Osteoblast (primary cell): ENCODE measurements around the gene CEP152. TPM values are rescaled to one million over a fixed set of nuclear protein-coding genes. Genes with fewer than 3 reads are reported as not detected.

Experiments
- DNase-seq: peaks from one replicate; pipeline ENCODE4 v3.0.0; 2011; ENCODE audit warnings: low spot score, mixed read lengths; ENCODE audit not compliant: insufficient read length; ENCODE audit errors: missing footprints
- H2AFZ ChIP-seq: 2 replicates; pipeline ENCODE4 v1.6.0; 2011; ENCODE audit warnings: mild to moderate bottlenecking, low read length
- H3K27ac ChIP-seq: 2 replicates; pipeline ENCODE4 v1.5.1; 2011; ENCODE audit warnings: mild to moderate bottlenecking, low read depth, low read length, moderate library complexity
- H3K27me3 ChIP-seq: 2 replicates; pipeline ENCODE4 v1.6.0; 2012; ENCODE audit warnings: mild to moderate bottlenecking, control low read depth, inconsistent platforms, low read length, moderate library complexity; ENCODE audit not compliant: insufficient read depth
- H3K36me3 ChIP-seq: 2 replicates; pipeline ENCODE4 v1.5.1; 2011; ENCODE audit warnings: mild to moderate bottlenecking, low read length, control low read depth, moderate library complexity; ENCODE audit not compliant: insufficient read depth
- H3K4me1 ChIP-seq: 2 replicates; pipeline ENCODE4 v1.5.1; 2011; ENCODE audit warnings: mild to moderate bottlenecking, low read length, control low read depth, moderate library complexity; ENCODE audit not compliant: insufficient read depth
- H3K4me2 ChIP-seq: 2 replicates; pipeline ENCODE4 v1.6.0; 2011; ENCODE audit warnings: mild to moderate bottlenecking, low read length; ENCODE audit not compliant: insufficient read depth
- H3K4me3 ChIP-seq: fragments of 200-600 bp; sonication (generic); 3 replicates; pipeline ENCODE4 v1.5.1; 2012; ENCODE audit warnings: mild to moderate bottlenecking, low read length, inconsistent platforms; ENCODE audit not compliant: insufficient read depth
- H3K79me2 ChIP-seq: 2 replicates; pipeline ENCODE4 v1.6.0; 2012; ENCODE audit warnings: mild to moderate bottlenecking, low read length, control low read depth, inconsistent platforms; ENCODE audit not compliant: insufficient read depth
- H3K9me3 ChIP-seq: 2 replicates; pipeline ENCODE4 v1.5.1; 2011; ENCODE audit warnings: low read depth, low read length, control low read depth
- H4K20me1 ChIP-seq: 2 replicates; pipeline ENCODE4 v1.6.0; 2012; ENCODE audit warnings: mild to moderate bottlenecking, low read length, control low read depth; ENCODE audit not compliant: insufficient read depth
- CTCF ChIP-seq: IDR thresholded peaks from 2 replicates; pipeline ENCODE4 v1.5.1; 2011; ENCODE audit warnings: mild to moderate bottlenecking, low read depth, low read length, moderate library complexity; ENCODE audit errors: extremely low read depth
- total RNA-seq: library from RNA; depleted of rRNA; stranded (reverse); fragments of >200 nt; gene quantifications from 2 replicates; pipeline ENCODE4 v1.2.3, GENCODE V29; 2012

The CEP152 gene
- total RNA-seq, 1 donor: 4.3 TPM

GRCh38 chr15:48832648-48833047 lies 21.8 kb upstream of the CEP152 start:
- Histone ChIP-seq H3K27me3 (no peaks in the 10 kb centered on the region), H2AFZ (no peak overlapping the region), H3K4me1 (no peaks in the 10 kb centered on the region), H3K36me3 (no peaks in the 10 kb centered on the region), H3K4me3 (no peak overlapping the region), H3K79me2 (no peaks in the 10 kb centered on the region), H3K9me3 (no peaks in the 10 kb centered on the region), H3K27ac (no peak overlapping the region), H4K20me1 (no peaks in the 10 kb centered on the region), H3K4me2 (no peak overlapping the region)
- TF ChIP-seq CTCF: no peak
- DNase-seq: no peak

- DNase-seq: no peak
- no peak for TF ChIP-seq CTCF
- no peak overlapping the region for H3K27ac ChIP-seq
- H2AFZ ChIP-seq: no peak overlapping the region
- no peaks in the 10 kb centered on the region for H3K27me3 ChIP-seq
- no peak overlapping the region for H3K4me2 ChIP-seq
- H3K4me1 ChIP-seq: peaks cover under 1% of the 10 kb centered on the region
- H3K36me3 ChIP-seq: no peaks in the 10 kb centered on the region
- no peaks in the 10 kb centered on the region for H4K20me1 ChIP-seq
- H3K79me2 ChIP-seq: no peaks in the 10 kb centered on the region
- H3K9me3 ChIP-seq: no peaks in the 10 kb centered on the region
- no peak overlapping the region for H3K4me3 ChIP-seq
Observed at GRCh38 chr15:48828906-48829305, 18.0 kb upstream of the CEP152 start.

GRCh38 chr15:48828471-48828870 lies 17.6 kb upstream of the CEP152 start:
- no peak for DNase-seq
- Histone ChIP-seq H3K4me1 (peaks cover 5% of the 10 kb centered on the region), H2AFZ (no peak overlapping the region)

GRCh38 chr15:48825075-48825474 lies 14.2 kb upstream of the CEP152 start:
- Histone ChIP-seq H4K20me1 (no peaks in the 10 kb centered on the region), H3K36me3 (no peaks in the 10 kb centered on the region), H3K27me3 (no peaks in the 10 kb centered on the region), H3K4me2 (no peak overlapping the region), H3K4me1 (peaks cover 7% of the 10 kb centered on the region), H3K9me3 (no peaks in the 10 kb centered on the region), H2AFZ (no peak overlapping the region), H3K27ac (no peak overlapping the region), H3K4me3 (no peak overlapping the region), H3K79me2 (no peaks in the 10 kb centered on the region)
- DNase-seq: no peak
- no peak for TF ChIP-seq CTCF

More at GRCh38 chr15:48828471-48828870, 17.6 kb upstream of the CEP152 start:
- H3K36me3 ChIP-seq: no peaks in the 10 kb centered on the region
- no peaks in the 10 kb centered on the region for H3K9me3 ChIP-seq
- H3K27me3 ChIP-seq: no peaks in the 10 kb centered on the region
- no peaks in the 10 kb centered on the region for H3K79me2 ChIP-seq
- no peak overlapping the region for H3K27ac ChIP-seq
- H3K4me2 ChIP-seq: no peak overlapping the region
- TF ChIP-seq CTCF: no peak
- no peak overlapping the region for H3K4me3 ChIP-seq
- H4K20me1 ChIP-seq: no peaks in the 10 kb centered on the region
